Measurements from ENCODE around the gene TLL2. TPM values are rescaled to one million over a fixed set of nuclear protein-coding genes. Genes with fewer than 3 reads are reported as not detected.

Gene TLL2
- total and polyA plus RNA-seq, 2 donors (not counting 3 experiments of a cell fraction or from before 2014, with no cell fraction given), result 0.03 to 0.20 TPM

DNA sequence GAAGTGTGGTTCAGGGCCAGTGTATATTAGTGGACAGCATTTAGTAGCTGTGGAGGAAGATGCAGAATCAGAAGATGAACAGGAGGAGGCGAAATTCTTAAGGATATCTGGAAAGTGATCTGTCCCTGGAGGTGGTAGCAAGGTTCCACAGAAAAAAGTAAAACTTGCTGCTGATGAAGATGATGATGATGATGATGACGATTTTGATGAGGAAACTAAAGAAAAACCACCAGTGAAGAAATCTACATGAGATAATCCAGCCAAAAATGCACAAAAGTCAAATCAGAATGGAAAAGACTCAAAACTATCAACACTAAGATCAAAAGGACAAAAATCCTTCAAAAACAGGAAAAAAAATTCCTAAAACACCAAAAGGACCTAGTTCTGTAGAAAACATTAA lies 46.8 kb upstream of the TLL2 start:
- peaks cover 73% of the 10 kb centered on the region for H3K79me2 ChIP-seq (ENCODE audit: control insufficient read depth, insufficient read depth, low read length)
- H3K9ac ChIP-seq (replicated peaks; ENCODE audit: extremely low read depth, insufficient read depth, low read length), result no peak overlapping the region
- H2AFZ ChIP-seq (ENCODE audit: low read depth, low read length), result no peak overlapping the region
- dilution Hi-C loops (cut with MboI; ENCODE audit: extremely low pct_ligation_motif_present, low sequenced_read_pairs) (no loop called here), intact Hi-C loops (cut with micrococcal nuclease) (no loop called here)
- no TSS peak for BruUV-seq (replicated peaks)
- peaks cover 9% of the 10 kb centered on the region for H4K20me1 ChIP-seq (replicated peaks; ENCODE audit: control insufficient read depth, extremely low read depth, insufficient read depth, low read length)
- no peaks in the 10 kb centered on the region for H3K9me3 ChIP-seq (replicated peaks; ENCODE audit: control insufficient read depth, insufficient read depth, low read length)
- no peak overlapping the region for H3K4me3 ChIP-seq (replicated peaks in 1 of 3; ENCODE audit: insufficient read depth in 1 of 3, low read depth in 1 of 3, low read length in 3 of 3)
- H3K27ac ChIP-seq (ENCODE audit: insufficient read depth, low read depth, low read length), result no peak overlapping the region
- H3K36me3 ChIP-seq (ENCODE audit: control insufficient read depth in 2 of 2, extremely low read depth in 1 of 2, insufficient read depth in 2 of 2, low read length in 2 of 2), result peaks cover 6 to 15% of the 10 kb centered on the region in 2 experiments
- CTCF ChIA-PET, result interaction anchor here (0.8 kb wide), 1 partner anchor 164 kb away, joined by 3 read pairs; no protein-coding TSS in a partner anchor
- H3K4me2 ChIP-seq (ENCODE audit: insufficient read depth, low read length), result no peak overlapping the region
- FAIRE-seq (no peak), DNase-seq (ENCODE audit: low read depth, low spot score) (no peak)
- POLR2A ChIA-PET, result no interaction called here
- no peaks in the 10 kb centered on the region for H3K4me1 ChIP-seq (ENCODE audit: control insufficient read depth, extremely low read depth, insufficient read depth, low read length)
- H3K9me1 ChIP-seq (replicated peaks; ENCODE audit: control insufficient read depth, extremely low read depth, insufficient read depth, low read length), result no peaks in the 10 kb centered on the region
- TF ChIP-seq FOS (IDR thresholded peaks at IDR 0.05; ENCODE audit: borderline replicate concordance, insufficient read depth, low read length), result no peak
- no peak for TF ChIP-seq POLR2AphosphoS5 (IDR thresholded peaks at IDR 0.05; ENCODE audit: insufficient read depth, low read depth, low read length)
- no peak for TF ChIP-seq MYC (IDR thresholded peaks at IDR 0.05; ENCODE audit: low read depth, low read length)
- TF ChIP-seq, protein P1, sequence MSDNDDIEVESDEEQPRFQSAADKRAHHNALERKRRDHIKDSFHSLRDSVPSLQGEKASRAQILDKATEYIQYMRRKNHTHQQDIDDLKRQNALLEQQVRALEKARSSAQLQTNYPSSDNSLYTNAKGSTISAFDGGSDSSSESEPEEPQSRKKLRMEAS (IDR thresholded peaks at IDR 0.05; ENCODE audit: insufficient read depth, insufficient read length), result no peak
- TF ChIP-seq POLR2A (IDR thresholded peaks at IDR 0.05; ENCODE audit: low read depth, low read length), result no peak
- TF ChIP-seq, protein P2, sequence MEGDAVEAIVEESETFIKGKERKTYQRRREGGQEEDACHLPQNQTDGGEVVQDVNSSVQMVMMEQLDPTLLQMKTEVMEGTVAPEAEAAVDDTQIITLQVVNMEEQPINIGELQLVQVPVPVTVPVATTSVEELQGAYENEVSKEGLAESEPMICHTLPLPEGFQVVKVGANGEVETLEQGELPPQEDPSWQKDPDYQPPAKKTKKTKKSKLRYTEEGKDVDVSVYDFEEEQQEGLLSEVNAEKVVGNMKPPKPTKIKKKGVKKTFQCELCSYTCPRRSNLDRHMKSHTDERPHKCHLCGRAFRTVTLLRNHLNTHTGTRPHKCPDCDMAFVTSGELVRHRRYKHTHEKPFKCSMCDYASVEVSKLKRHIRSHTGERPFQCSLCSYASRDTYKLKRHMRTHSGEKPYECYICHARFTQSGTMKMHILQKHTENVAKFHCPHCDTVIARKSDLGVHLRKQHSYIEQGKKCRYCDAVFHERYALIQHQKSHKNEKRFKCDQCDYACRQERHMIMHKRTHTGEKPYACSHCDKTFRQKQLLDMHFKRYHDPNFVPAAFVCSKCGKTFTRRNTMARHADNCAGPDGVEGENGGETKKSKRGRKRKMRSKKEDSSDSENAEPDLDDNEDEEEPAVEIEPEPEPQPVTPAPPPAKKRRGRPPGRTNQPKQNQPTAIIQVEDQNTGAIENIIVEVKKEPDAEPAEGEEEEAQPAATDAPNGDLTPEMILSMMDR (IDR thresholded peaks at IDR 0.05; ENCODE audit: extremely low read depth in 1 of 2, insufficient read depth in 1 of 2, low read depth in 1 of 2, low read length in 2 of 2), result no peak
- TF ChIP-seq EZH2 (IDR thresholded peaks at IDR 0.05; ENCODE audit: borderline replicate concordance, low read depth, low read length, severe bottlenecking), result no peak
- TF ChIP-seq GATA2 (IDR thresholded peaks at IDR 0.05; ENCODE audit: insufficient read depth, insufficient read length, low read depth, low read length), result no peak
- TF ChIP-seq JUN (IDR thresholded peaks at IDR 0.05; ENCODE audit: borderline replicate concordance, insufficient read depth, insufficient read length, low read depth), result no peak
- no peaks in the 10 kb centered on the region for H3K27me3 ChIP-seq (ENCODE audit: control insufficient read depth in 2 of 2, insufficient read depth in 2 of 2, low read length in 2 of 2)
